Measurements from ENCODE around the gene CASKIN1. TPM values are rescaled to one million over a fixed set of nuclear protein-coding genes. Genes with fewer than 3 reads are reported as not detected.
A peak's percentile ranks its signal among the peaks of the same experiment; 100 is the strongest.

Gene CASKIN1
- total RNA-seq, 1 donor from 2014 or later, result 1.6 TPM

GRCh38 chr16:2206420-2206779 is 10.0 kb upstream of the CASKIN1 start:
- H3K4me1 ChIP-seq, result peaks cover 6% of the 10 kb centered on the region
- H3K4me2 ChIP-seq, result peak overlapping the region; percentile 94
- no peaks in the 10 kb centered on the region for H3K9me3 ChIP-seq (ENCODE audit: low read depth)
- H3K9me3 Mint-ChIP-seq, result no peaks in the 10 kb centered on the region
- H3K36me3 Mint-ChIP-seq, result peaks cover 8% of the 10 kb centered on the region
- H4K20me1 ChIP-seq (ENCODE audit: low read depth), result peaks cover 16% of the 10 kb centered on the region
- H3K4me1 Mint-ChIP-seq, result peaks cover 14% of the 10 kb centered on the region
- no peak for DNase-seq (ENCODE audit: low spot score)
- H2AFZ ChIP-seq (replicated peaks), result no peak overlapping the region
- TF ChIP-seq EZH2 (IDR thresholded peaks at IDR 0.05) (no peak), EZH2phosphoT487 (IDR thresholded peaks at IDR 0.05) (no peak)
- TF ChIP-seq, protein P1, sequence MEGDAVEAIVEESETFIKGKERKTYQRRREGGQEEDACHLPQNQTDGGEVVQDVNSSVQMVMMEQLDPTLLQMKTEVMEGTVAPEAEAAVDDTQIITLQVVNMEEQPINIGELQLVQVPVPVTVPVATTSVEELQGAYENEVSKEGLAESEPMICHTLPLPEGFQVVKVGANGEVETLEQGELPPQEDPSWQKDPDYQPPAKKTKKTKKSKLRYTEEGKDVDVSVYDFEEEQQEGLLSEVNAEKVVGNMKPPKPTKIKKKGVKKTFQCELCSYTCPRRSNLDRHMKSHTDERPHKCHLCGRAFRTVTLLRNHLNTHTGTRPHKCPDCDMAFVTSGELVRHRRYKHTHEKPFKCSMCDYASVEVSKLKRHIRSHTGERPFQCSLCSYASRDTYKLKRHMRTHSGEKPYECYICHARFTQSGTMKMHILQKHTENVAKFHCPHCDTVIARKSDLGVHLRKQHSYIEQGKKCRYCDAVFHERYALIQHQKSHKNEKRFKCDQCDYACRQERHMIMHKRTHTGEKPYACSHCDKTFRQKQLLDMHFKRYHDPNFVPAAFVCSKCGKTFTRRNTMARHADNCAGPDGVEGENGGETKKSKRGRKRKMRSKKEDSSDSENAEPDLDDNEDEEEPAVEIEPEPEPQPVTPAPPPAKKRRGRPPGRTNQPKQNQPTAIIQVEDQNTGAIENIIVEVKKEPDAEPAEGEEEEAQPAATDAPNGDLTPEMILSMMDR (IDR thresholded peaks at IDR 0.05), result no peak
- H3K4me3 ChIP-seq, result peak overlapping the region; percentile 93
- H3F3A ChIP-seq (ENCODE audit: low read depth), result peaks cover 20% of the 10 kb centered on the region
- H3K27me3 Mint-ChIP-seq (ENCODE audit: insufficient read depth, low read depth), result peaks cover 14% of the 10 kb centered on the region
- H3K4me3 Mint-ChIP-seq, result peak overlapping the region; percentile 87
- no peaks in the 10 kb centered on the region for H3K27me3 ChIP-seq
- H3K79me2 ChIP-seq (ENCODE audit: low read depth), result peaks cover 17% of the 10 kb centered on the region
- no peaks in the 10 kb centered on the region for H3K36me3 ChIP-seq
- no peak overlapping the region for H3K27ac Mint-ChIP-seq
- peak overlapping the region; percentile 35 for H3K9ac ChIP-seq
- no peak overlapping the region for H3K27ac ChIP-seq

- peak overlapping the region; percentile 71 for H2AFZ ChIP-seq (replicated peaks)
- H3K27me3 Mint-ChIP-seq (ENCODE audit: insufficient read depth, low read depth), result peaks cover 14% of the 10 kb centered on the region
- no peak overlapping the region for H3K27ac Mint-ChIP-seq
- H3K9me3 Mint-ChIP-seq, result no peaks in the 10 kb centered on the region
- DNase-seq (ENCODE audit: low spot score), result peak; percentile 69
- peaks cover 6% of the 10 kb centered on the region for H3K4me1 ChIP-seq
- H3K36me3 ChIP-seq, result no peaks in the 10 kb centered on the region
- H3K9ac ChIP-seq, result peak overlapping the region; percentile 35
- H3K4me3 Mint-ChIP-seq, result peak overlapping the region; percentile 87
- peak overlapping the region; percentile 94 for H3K4me2 ChIP-seq
- H3K9me3 ChIP-seq (ENCODE audit: low read depth), result no peaks in the 10 kb centered on the region
- H3K27me3 ChIP-seq, result peaks cover 2% of the 10 kb centered on the region
- no peak overlapping the region for H3K27ac ChIP-seq
- peaks cover 14% of the 10 kb centered on the region for H4K20me1 ChIP-seq (ENCODE audit: low read depth)
- H3K4me3 ChIP-seq, result peak overlapping the region; percentile 93
- H3K4me1 Mint-ChIP-seq, result peaks cover 14% of the 10 kb centered on the region
- peaks cover 8% of the 10 kb centered on the region for H3K36me3 Mint-ChIP-seq
- H3F3A ChIP-seq (ENCODE audit: low read depth), result peaks cover 15% of the 10 kb centered on the region
- peaks cover 17% of the 10 kb centered on the region for H3K79me2 ChIP-seq (ENCODE audit: low read depth)
- TF ChIP-seq EZH2 (IDR thresholded peaks at IDR 0.05), result no peak
These were observed 9.5 kb upstream of the CASKIN1 start for GRCh38 chr16:2205967-2206313.

- Histone ChIP-seq H3K36me3 (no peaks in the 10 kb centered on the region), H3K9ac (peak within 1 kb of the TSS; percentile 84), H3K27me3 (peaks cover 8% of the 10 kb centered on the region), H3K9me3 (ENCODE audit: low read depth) (no peaks in the 10 kb centered on the region), H4K20me1 (ENCODE audit: low read depth) (peaks cover 8% of the 10 kb centered on the region), H2AFZ (replicated peaks) (peak within 1 kb of the TSS; percentile 71), H3K27ac (no peak within 1 kb of the TSS), H3K4me2 (peak within 1 kb of the TSS; percentile 94), H3K79me2 (ENCODE audit: low read depth) (peaks cover 17% of the 10 kb centered on the region), H3K4me1 (peaks cover 6% of the 10 kb centered on the region), H3F3A (ENCODE audit: low read depth) (peaks cover 12% of the 10 kb centered on the region), H3K4me3 (peak within 1 kb of the TSS; percentile 93)
- Mint-ChIP-seq H3K4me1 (peaks cover 14% of the 10 kb centered on the region), H3K36me3 (peaks cover 8% of the 10 kb centered on the region), H3K27ac (peak within 1 kb of the TSS; percentile 65), H3K27me3 (ENCODE audit: insufficient read depth, low read depth) (peaks cover 14% of the 10 kb centered on the region), H3K4me3 (peak within 1 kb of the TSS; percentile 87), H3K9me3 (no peaks in the 10 kb centered on the region)
- no peak for TF ChIP-seq EZH2 (IDR thresholded peaks at IDR 0.05)
- TF ChIP-seq, protein P1 (IDR thresholded peaks at IDR 0.05), result peak; percentile 34
- peak; percentile 94 for DNase-seq (ENCODE audit: low spot score)
These were observed 8.9 kb upstream of the CASKIN1 start, which contains the start of gene MLST8 for GRCh38 chr16:2205104-2205966. Gene MLST8, plus strand, starts transcription at chr16:2205454. Its CDS starts 632 bp downstream, at chr16:2206086.

All from neural progenitor cell (in vitro differentiated cells).